HUES64 (cell line): ENCODE results near the gene NAAA.
A peak's percentile ranks its signal among the peaks of the same experiment; 100 is the strongest.
"Not testable (repeated sequence)": the region's sequence is repeated elsewhere in the genome, so short reads cannot be mapped to it uniquely, and the experiment has no call there.

Experiments used
- H3K27ac ChIP-seq: 2 replicates; pipeline ENCODE4 v1.7.0; 2013; ENCODE audit warnings: low read depth, low read length, inconsistent platforms
- H3K27me3 ChIP-seq: 2 replicates; pipeline ENCODE4 v1.6.1; 2013; ENCODE audit warnings: mild to moderate bottlenecking, low read length; ENCODE audit not compliant: insufficient read depth
- H3K36me3 ChIP-seq: 2 replicates; pipeline ENCODE4 v1.6.1; 2013; ENCODE audit warnings: mild to moderate bottlenecking, low read length; ENCODE audit not compliant: insufficient read depth
- H3K4me1 ChIP-seq: 2 replicates; pipeline ENCODE4 v1.6.1; 2013; ENCODE audit warnings: mild to moderate bottlenecking, low read length, moderate library complexity; ENCODE audit not compliant: insufficient read depth
- H3K4me3 ChIP-seq: 2 replicates; pipeline ENCODE4 v1.5.1; 2013; ENCODE audit warnings: mild to moderate bottlenecking, low read length, moderate library complexity
- H3K9ac ChIP-seq: 2 replicates; pipeline ENCODE4 v1.6.1; 2013; ENCODE audit warnings: mild to moderate bottlenecking, low read depth, low read length
- H3K9me3 ChIP-seq: 2 replicates; pipeline ENCODE4 v1.6.1; 2013; ENCODE audit warnings: low read depth, low read length; ENCODE audit not compliant: insufficient read depth
- WGBS: fragments of 150-250, 120-280 bp; methylation state at CpG from one replicate; pipeline ENCODE4 v1.1.7; 2013; ENCODE audit warnings: missing lambda C conversion rate; 5-methylcytosine and 5-hydroxymethylcytosine counted together

Gene NAAA

DNA sequence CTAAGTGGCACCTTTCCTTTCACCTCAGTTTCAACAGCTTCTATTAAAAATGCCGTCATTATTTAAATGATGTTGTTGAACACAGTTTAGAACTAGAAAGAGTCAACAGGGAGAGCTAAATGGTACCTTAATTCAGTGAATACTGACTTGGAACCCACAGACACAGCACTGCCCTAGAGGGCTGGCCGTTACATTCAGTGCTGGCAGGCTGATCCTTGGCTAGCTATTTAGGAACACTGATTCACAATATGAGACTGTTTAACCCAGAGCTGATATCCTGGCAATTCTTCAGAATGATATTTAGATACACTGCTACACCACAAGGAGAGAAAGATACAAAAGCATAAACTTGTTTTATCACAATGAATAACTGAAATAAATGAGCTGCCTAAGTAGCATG is 12.7 kb upstream of the NAAA start:
- peaks cover 96% of the 10 kb centered on the region for H3K36me3 ChIP-seq
- H3K4me1 ChIP-seq: no peaks in the 10 kb centered on the region
- WGBS: 98% methylated on average over 2 of the region's 2 CpGs
- no peaks in the 10 kb centered on the region for H3K9me3 ChIP-seq
- no peak overlapping the region for H3K9ac ChIP-seq
- no peaks in the 10 kb centered on the region for H3K27me3 ChIP-seq
- no peak overlapping the region for H3K27ac ChIP-seq
- H3K4me3 ChIP-seq: no peak overlapping the region

DNA sequence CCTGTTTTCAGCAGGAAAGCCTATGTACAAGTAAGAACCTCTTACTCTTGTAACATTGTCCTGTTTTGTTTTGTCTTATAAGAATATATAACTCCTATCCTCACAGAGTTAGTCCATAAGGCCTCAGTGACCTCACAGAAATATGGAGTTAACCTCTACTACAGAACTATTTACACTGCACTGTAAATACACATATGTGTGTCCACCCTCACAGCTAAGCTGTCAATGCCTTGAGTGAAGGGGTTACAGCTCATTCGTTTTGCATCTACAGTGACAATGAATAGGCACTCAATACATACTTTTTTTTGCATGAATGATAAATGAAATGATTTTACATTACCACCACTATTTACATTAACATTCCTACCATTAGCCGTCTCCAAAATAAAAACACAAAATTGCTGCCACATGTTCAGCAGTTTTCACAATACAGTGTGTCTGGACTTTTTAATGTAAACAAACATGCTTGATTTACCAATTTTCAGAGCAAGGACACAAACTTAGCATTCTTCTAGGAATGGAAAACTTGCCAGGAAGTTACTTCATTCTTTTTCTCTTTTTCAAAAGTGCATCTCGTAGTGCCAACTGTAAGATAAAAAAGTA is 9.5 kb upstream of the NAAA start:
- H3K9me3 ChIP-seq: no peaks in the 10 kb centered on the region
- H3K4me3 ChIP-seq: no peak overlapping the region
- no peaks in the 10 kb centered on the region for H3K27me3 ChIP-seq
- 96% methylated on average over 3 of the region's 3 CpGs for WGBS
- H3K9ac ChIP-seq: no peak overlapping the region
- H3K27ac ChIP-seq: no peak overlapping the region
- H3K36me3 ChIP-seq: peaks cover 91% of the 10 kb centered on the region
- no peaks in the 10 kb centered on the region for H3K4me1 ChIP-seq

DNA sequence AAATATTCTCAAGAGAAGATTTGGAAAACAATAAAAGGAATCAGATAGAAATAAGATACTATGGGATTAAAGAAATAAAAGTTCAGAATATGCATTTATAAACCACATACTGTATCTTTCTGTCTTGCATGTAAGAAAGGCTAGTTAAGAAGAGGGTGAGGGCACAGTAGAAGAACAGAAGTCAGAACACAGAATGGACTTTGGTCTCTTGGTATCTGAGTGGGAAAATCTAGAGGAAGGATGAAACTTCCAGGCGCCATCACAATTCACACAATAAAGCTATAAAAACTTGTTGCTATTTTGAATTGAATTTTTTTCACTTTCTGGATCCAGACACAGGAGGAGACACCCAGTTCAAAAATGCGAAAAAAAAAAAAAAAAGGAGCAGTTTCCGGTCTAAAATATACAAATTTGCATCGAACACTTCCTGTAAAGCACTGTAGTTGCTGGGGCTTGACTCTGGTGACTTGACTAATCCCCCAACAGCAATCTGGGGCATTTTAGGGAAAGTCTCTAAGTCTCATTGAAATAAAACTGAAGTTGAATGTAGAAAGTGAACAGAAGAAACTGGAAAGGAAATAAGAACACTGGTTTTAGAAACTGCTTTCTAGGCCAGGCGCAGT is 8.1 kb upstream of the NAAA start:
- no peaks in the 10 kb centered on the region for H3K9me3 ChIP-seq
- no peaks in the 10 kb centered on the region for H3K27me3 ChIP-seq
- no peak overlapping the region for H3K9ac ChIP-seq
- no peak overlapping the region for H3K27ac ChIP-seq
- H3K4me3 ChIP-seq: no peak overlapping the region
- H3K4me1 ChIP-seq: peaks cover under 1% of the 10 kb centered on the region; the same call in 1 of the 2 replicates
- peaks cover 85% of the 10 kb centered on the region for H3K36me3 ChIP-seq
- 95% methylated on average over 4 of the region's 5 CpGs for WGBS

DNA sequence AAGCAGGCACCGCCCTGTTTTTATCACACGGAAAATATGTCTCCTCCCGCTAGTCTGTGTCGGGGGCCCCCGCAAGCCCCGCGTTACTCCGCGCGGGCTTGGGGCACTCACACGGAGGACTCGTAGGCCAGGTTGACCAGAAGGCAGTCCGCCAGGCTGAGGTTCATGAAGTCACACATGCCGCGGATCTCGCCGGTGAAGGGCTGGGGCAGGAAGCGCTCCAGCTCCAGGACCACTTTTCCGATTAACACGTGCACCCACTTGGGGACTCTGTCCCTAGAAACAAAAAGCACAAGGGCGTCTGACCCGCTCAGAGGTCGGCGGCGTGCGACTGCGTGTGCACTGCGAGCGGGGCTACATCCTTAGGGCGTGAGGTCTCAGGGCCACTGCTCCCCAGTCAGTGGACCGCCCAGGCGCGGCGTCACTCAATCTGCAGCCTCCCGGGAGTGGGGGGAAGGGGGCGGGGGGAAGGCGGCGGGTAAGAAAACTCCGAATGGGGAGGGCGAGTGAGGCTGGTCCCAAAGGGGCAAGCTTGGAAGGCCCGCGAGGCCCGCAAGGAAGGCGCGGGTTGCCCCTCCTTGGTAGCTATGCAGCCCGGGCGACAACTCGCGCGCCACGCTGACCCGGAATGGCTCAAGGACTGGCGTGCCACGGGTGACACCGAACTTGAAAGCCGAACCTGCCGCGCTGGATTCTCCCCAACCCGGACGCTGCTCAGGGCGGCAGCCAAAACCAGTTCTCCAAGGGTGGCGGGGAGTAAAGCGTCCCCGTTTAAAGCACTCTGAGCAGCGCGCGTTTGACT is 722 bp downstream of the NAAA start:
- Histone ChIP-seq H3K4me3 (peak overlapping the region; percentile 93), H3K36me3 (peaks cover 11% of the 10 kb centered on the region), H3K27ac (peak overlapping the region; percentile 49; the same call in 1 of the 2 replicates), H3K27me3 (peaks cover 17% of the 10 kb centered on the region), H3K9ac (peak overlapping the region; percentile 75), H3K9me3 (no peaks in the 10 kb centered on the region), H3K4me1 (peaks cover 5% of the 10 kb centered on the region; the same call in 1 of the 2 replicates)
- WGBS: 1% methylated on average over 67 of the region's 67 CpGs

DNA sequence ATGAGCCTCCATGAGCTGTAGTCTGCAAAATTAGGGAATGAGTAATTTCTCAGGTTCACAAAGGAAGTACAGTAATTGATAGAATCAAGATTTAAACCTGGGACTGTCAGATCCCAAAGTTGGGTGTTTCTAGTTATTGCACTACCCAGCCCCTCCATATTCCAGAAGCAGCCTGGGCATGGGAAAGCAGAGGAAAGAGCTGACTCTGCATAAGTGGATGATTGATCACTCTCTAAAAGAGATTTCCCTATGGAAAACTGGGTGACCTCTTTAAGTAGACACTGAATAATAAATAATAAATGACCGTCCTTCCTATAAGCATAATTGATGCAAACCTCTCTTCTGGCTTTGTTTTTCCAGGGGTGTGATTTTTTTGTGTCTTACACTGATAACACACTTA is 5.2 kb downstream of the NAAA start:
- peaks cover 15% of the 10 kb centered on the region for H3K27me3 ChIP-seq
- no peaks in the 10 kb centered on the region for H3K36me3 ChIP-seq
- WGBS: no CpG with 5 or more reads among the region's 1 CpG
- no peak overlapping the region for H3K4me3 ChIP-seq
- H3K27ac ChIP-seq: no peak overlapping the region
- no peaks in the 10 kb centered on the region for H3K9me3 ChIP-seq
- no peaks in the 10 kb centered on the region for H3K4me1 ChIP-seq
- H3K9ac ChIP-seq: no peak overlapping the region

DNA sequence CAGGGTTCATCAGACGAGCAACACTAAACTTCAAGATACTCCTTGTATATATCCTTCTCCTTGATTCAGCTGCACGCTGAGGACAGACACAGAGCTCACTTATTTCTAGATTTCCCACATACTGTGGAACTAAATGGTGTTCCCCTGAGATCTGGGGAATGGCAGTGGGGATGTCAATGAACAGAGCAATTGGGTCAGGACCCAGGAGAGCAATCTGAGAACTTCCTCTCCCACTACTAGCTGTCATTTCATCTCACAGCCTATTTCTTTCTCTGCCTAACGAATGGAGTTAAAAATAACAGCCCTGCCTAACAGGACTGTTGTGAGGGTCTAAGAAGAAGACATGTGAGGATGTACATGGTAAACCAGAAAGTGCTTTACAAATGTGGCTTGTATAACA is 10.7 kb downstream of the NAAA start:
- Histone ChIP-seq H3K27ac (no peak overlapping the region), H3K27me3 (no peaks in the 10 kb centered on the region), H3K9ac (no peak overlapping the region), H3K4me3 (no peak overlapping the region), H3K36me3 (no peaks in the 10 kb centered on the region), H3K9me3 (no peaks in the 10 kb centered on the region), H3K4me1 (no peaks in the 10 kb centered on the region)
- 95% methylated on average over 3 of the region's 3 CpGs for WGBS

DNA sequence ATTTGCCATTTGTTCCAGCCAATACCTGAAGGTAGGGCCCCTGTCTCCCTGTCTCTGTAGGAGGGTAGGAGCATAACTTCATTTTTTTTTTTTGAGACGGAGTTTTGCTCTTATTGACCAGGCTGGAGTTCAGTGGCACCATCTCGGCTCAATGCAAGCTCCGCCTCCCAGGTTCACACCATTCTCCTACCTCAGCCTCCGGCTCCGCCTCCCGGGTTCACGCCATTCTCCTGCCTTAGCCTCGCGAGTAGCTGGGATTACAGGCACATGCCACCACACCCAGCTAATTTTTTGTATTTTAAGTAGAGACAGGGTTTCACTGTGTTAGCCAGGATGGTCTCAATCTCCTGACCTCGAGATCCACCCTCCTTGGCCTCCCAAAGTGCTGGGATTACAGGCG is 15.9 kb downstream of the NAAA start:
- H3K27ac ChIP-seq, H3K4me3 ChIP-seq, H3K9me3 ChIP-seq, H3K36me3 ChIP-seq, H3K4me1 ChIP-seq, H3K9ac ChIP-seq, H3K27me3 ChIP-seq: not testable (repeated sequence)
- WGBS: 91% methylated on average over 11 of the region's 11 CpGs

DNA sequence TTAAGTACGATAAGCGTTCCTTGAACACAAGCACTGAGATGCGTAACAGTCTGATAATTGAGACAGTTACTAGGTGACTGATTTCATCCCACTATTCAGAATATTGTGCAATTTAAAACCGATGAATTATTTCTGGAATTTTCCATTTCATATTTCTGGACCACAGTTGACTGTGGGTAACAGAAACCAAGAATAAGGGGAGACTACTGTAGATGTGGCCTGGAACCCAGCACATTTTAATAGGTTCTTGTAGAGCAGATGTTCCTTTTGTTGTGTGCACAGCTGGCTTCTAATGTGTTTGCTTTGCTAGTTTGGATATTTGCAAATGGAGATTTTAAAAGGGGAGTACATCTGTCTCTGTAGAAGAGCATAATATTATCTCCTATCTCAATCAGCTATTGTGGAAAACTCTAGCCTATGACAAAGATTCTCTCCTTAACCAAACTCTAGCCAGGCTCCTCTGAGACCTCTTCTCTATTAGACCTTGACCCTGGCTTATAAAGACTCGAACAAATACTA is 16.4 kb downstream of the NAAA start:
- 92% methylated on average over 5 of the region's 5 CpGs for WGBS
- H3K27ac ChIP-seq: no peak overlapping the region
- no peak overlapping the region for H3K4me3 ChIP-seq

DNA sequence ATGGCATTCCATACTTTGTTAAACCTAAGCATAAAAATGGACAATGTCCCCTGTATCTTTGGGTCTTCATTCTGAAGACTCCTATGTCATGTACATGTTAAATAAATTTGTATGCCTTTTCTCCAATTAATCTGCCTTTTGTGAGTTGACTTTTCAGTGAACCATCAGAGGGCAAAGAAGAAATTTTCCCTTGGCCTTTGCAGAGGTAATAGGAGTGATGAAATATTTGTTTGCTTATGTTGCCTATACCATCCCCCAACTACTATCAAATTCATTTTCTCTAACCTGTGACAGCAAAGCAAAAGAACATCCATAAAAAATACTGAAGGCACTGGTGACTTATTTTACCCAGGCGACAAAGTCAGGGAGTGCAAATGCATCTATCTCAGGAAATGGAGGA is 18.2 kb downstream of the NAAA start:
- no peak overlapping the region for H3K9ac ChIP-seq
- 89% methylated on average over 1 of the region's 1 CpG for WGBS
- no peak overlapping the region for H3K27ac ChIP-seq
- H3K36me3 ChIP-seq: peaks cover 2% of the 10 kb centered on the region; the same call in 1 of the 2 replicates
- H3K9me3 ChIP-seq: no peaks in the 10 kb centered on the region
- H3K4me1 ChIP-seq: 0 out of 2 replicates have a peak, but pooled peaks cover 7% of the 10 kb centered on the region
- H3K4me3 ChIP-seq: no peak overlapping the region
- no peaks in the 10 kb centered on the region for H3K27me3 ChIP-seq

More for the DNA sequence above, 16.4 kb downstream of the NAAA start:
- H3K9ac ChIP-seq: no peak overlapping the region
- H3K9me3 ChIP-seq: no peaks in the 10 kb centered on the region
- H3K36me3 ChIP-seq: peaks cover 2% of the 10 kb centered on the region; the same call in 1 of the 2 replicates
- 0 out of 2 replicates have a peak, but pooled peaks cover 7% of the 10 kb centered on the region for H3K4me1 ChIP-seq
- H3K27me3 ChIP-seq: no peaks in the 10 kb centered on the region

DNA sequence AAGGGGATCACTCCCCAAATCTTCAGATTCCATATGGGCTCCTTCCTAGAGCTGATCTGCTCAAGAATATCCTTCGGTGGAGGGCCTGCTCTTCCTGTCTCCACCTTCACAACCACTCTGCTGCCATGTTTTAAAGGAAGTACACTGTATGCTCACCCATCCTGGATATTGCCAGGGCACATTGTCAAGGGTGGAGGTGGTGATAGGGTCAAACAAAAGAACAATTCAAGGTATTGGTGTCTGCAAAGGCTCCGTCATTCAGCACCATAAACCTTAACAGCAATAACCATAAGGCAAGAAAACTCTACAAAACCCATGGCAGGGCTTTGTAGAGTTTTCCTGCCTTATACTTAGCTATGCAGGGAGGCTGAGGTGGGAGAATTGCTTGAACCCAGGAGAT is 18.9 kb downstream of the NAAA start:
- Histone ChIP-seq H3K9me3 (no peaks in the 10 kb centered on the region), H3K9ac (no peak overlapping the region), H3K4me1 (0 out of 2 replicates have a peak, but pooled peaks cover 7% of the 10 kb centered on the region), H3K27me3 (no peaks in the 10 kb centered on the region), H3K36me3 (peaks cover 2% of the 10 kb centered on the region; the same call in 1 of the 2 replicates), H3K27ac (no peak overlapping the region), H3K4me3 (no peak overlapping the region)
- WGBS: 96% methylated on average over 2 of the region's 2 CpGs

DNA sequence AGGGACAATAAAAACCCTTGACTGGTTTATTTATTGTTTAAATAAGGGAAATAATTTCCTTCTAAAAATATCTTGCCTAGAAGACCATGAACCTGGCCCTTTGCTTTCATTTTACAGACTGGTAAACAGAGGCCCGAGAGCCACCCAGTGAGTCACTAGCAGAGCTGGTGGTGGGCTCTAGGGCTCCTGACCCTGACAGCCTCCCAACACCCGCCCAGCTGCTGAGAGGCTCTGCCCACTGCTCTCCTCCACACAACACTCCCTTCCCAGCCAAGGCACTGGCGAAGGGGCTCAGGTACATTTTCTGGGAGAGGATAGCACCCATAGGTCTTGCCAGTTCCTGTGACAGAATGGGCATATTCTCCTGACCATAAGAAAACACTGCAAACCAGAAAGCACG is 20.5 kb downstream of the NAAA start:
- Histone ChIP-seq H3K4me1 (0 out of 2 replicates have a peak, but pooled peaks cover 13% of the 10 kb centered on the region), H3K36me3 (peaks cover 2% of the 10 kb centered on the region; the same call in 1 of the 2 replicates), H3K27me3 (no peaks in the 10 kb centered on the region), H3K9ac (no peak overlapping the region), H3K9me3 (no peaks in the 10 kb centered on the region), H3K27ac (no peak overlapping the region), H3K4me3 (no peak overlapping the region)
- 94% methylated on average over 4 of the region's 4 CpGs for WGBS
